Metanephros (tissue), 1 donor: ENCODE results near the gene ARL5A. TPM values are rescaled to one million over a fixed set of nuclear protein-coding genes. Genes with fewer than 3 reads are reported as not detected.

Experiments used
- total RNA-seq: library from RNA; depleted of rRNA; stranded (reverse); fragments of >200 nt; gene quantifications from one replicate; pipeline ENCODE4 v1.2.3, GENCODE V29; 2014

ARL5A gene, protein sequence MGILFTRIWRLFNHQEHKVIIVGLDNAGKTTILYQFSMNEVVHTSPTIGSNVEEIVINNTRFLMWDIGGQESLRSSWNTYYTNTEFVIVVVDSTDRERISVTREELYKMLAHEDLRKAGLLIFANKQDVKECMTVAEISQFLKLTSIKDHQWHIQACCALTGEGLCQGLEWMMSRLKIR
- 75.2 TPM for total RNA-seq

DNA sequence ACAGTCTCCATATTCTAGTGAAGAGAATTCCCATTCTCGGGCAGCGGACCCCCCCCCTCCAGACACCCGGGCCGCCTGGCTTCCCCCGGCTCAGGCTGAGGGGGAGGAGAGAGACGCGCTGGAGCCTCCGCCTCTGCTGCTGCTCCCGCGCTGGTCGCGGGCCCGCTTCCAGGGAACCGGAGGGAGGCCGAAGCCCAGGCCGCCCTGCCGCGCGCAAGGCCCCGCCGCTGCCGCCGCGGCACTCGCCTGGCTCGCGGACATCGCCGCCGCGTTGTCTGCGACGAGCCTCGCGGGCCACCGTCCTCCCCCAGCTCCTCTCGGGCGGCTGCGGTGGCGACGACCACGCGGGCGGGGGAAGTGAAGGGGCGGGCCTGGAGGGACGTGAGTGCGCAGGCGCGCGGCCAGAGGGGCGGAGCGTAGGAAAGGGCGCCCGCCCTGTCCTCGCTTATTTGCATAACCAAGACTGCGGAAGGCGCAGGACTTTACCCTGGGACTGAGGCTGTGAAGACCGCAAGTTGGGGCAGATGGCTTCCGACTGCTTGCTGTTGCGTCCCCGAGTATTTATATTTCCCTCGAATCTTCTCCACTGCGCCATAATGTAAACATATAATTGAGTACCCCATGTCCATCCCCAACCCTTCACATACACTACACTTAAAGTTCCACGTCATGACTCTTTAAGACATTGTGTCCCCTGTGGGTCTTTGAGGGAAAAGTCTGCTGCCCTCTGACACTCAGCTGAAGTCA, at the start of gene ARL5A:
TSS of gene ARL5A (minus strand) at position 279 of the 747 bp plus-strand sequence. CDS start at position 34, 245 bp downstream.

Other genes starting within 250 kb of the ARL5A start
- 313 TPM for gene NEB, start 93.9 kb downstream of the ARL5A start, total RNA-seq